ENCODE measurements around the gene PEX14.

PEX14 gene

DNA sequence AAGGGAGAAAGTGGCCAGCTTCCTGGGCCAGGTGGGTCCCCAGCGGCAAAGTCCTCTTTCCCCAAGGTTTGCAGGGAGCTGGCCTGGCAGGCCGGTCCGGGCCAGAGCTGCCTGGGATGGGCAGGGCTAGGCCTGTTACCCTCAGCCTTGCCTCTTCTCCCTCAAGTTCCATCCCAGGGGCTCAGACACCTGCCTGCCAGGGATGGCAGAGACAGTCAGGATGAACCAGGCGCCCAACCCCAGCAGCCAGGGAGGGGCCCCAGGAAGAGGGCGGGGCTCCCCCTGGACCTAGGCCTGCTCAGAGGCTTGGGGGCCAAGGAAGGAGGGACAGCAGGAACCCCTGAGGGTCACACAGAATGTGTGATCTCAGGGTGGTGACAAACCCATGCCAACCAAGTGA lies 201.1 kb downstream of the PEX14 start:
- in situ Hi-C loops (cut with MboI; ENCODE audit: low sequenced_read_pairs), result no loop called here

DNA sequence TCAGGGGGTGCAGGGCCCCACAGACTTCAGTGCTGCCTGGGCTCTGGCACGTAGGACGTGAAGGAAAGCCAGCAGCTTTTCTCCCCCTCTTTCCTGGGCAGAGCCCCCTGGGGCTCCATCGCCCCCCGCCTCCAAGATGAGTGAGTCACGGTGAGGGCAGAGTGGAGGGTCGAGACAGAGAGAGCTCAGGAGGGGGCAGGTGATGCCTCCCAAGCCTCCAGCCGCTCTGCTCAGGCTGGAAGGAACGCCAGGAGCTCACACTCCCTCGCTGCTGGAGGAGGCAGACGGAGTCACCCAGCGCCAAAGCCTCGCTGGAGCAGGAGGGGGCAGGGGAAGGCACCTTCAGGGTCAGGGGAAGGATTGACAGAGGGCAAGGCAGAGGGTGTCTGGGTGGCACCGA lies 202.2 kb downstream of the PEX14 start:
- in situ Hi-C loops (cut with MboI; ENCODE audit: low sequenced_read_pairs), result no loop called here

DNA sequence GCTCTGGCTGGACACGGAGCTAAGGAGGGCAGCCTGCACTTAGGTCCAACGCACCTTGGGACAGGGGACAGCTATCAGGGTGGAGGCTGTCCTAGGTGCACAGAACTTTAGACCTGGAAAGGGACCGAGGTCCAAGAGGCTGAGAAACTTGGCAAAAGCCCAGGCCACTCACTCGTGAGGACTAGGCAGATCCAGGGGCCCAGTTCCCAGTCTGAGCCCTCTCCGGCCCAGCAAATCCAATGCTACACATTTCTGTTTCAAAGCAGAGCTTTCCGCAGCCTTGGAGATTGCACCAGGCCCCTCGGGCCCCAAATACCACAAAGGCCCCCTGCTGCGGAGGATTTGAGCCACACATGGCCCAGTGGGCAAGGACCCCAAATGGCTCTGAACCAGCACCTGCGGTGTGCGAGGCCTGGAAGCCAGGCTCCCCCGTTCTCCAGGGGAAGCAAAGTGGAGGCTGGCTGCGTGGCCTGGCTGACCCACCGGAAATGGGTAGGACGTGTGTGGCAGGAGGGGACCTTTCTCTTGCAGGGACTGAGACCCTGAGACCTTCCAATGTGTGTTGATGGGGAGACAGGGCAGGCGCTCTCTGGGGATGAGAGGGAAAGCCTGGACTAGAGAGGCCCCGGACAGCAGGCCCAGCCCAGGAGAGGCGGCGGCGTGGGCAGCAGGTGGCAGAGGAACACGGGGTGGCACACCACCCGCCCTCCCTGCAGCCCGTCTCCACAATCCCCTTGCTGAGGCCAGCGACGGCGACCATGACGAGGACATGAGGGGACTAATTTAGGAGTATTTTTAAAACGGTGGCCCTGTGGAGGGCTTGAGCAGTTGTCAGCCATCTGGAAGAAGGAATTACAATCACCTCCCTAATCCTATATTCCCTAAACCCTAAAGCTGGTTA lies 203.0 kb downstream of the PEX14 start:
- in situ Hi-C loops (cut with MboI; ENCODE audit: low sequenced_read_pairs), result no loop called here

DNA sequence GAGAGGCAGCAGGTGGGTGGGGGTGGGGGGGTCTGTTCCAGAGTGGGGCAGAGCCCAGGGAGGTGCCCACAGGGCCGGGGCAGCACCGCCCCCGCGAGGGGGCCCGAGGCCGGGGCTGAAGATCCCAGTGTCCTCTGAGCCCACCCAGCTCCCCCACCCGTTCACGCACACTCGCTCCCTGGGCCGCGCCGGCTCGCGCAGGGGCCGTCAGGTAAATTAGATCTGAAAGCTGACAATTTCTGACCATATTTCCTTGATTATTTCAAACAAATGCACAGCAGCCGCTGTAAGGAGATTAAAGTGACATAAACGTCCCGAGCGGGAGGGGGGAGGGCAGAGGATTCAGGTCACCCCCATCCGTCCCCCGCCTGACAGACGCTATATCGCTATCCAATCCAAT lies 203.7 kb downstream of the PEX14 start:
- in situ Hi-C loops (cut with MboI; ENCODE audit: low sequenced_read_pairs), result no loop called here

DNA sequence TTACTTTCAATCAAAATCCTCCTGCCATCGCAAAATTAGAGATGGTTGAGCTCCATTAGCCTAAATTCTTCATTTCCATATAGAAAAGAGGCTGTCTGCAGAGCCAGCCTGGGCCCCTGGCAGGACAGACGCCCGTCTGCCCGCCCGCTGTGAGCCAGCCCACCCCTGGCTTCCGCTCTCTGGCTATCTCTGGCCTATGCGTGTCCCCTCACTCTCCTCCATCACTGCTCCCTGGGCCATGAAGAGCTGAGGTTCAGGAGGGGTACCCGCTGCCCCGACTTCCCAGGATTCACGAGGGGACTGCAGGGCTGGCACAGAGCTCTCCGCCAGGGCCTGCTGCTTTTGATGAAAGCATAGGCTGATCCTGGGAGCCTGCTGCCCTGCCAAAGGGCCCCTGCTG lies 204.1 kb downstream of the PEX14 start:
- in situ Hi-C loops (cut with MboI; ENCODE audit: low sequenced_read_pairs), result no loop called here

DNA sequence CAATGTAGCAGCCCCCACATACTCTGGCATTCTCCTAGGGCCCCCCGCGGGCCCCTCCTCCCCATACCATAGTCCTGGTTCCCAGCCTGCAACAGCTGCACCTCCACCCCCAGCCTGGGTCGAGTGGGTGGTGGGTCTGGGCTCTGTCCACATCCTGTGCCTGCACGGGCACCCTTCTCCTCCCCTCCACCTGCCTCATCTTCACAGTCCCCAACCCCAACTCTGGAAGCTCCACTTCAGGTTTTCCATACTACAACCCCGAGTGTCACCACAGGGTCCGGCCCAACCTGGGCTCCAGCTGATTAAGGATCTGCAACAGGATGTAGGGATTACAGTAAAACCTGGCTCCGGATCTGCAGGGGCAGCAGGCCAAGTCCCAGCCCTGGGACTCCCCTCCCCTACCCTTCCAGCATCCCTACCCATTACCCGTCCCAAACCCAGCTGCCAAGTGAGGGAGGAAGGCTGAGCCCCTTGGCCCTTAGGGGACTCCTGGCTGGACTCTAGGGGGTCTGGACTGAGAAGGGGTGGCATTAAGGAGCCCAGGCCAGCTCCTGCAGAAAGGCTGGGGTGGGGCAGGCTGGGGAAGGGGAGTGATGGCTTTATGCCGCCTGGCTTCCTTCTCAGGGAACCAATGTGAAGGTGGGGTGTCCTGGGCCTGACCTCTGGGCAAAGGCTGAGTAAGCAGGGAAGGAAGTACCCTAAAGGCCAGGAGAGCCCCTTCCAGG lies 204.9 kb downstream of the PEX14 start:
- in situ Hi-C loops (cut with MboI; ENCODE audit: low sequenced_read_pairs), result no loop called here

All from HL-60/S4 (cell line).